NCI-H748 (cell line): Measurements from ENCODE around the gene MTNR1A.
"Not testable (repeated sequence)": the region's sequence is repeated elsewhere in the genome, so short reads cannot be mapped to it uniquely, and the experiment has no call there.

Experiments
- DNase-seq: peaks from one replicate; lab custom pipeline; 2025; ENCODE audit not compliant: unreplicated experiment; lab: John Stamatoyannopoulos, UW

The MTNR1A gene

GRCh38 chr4:186563761-186564160, 8.4 kb upstream of the MTNR1A start:
- DNase-seq, result no peak

DNA sequence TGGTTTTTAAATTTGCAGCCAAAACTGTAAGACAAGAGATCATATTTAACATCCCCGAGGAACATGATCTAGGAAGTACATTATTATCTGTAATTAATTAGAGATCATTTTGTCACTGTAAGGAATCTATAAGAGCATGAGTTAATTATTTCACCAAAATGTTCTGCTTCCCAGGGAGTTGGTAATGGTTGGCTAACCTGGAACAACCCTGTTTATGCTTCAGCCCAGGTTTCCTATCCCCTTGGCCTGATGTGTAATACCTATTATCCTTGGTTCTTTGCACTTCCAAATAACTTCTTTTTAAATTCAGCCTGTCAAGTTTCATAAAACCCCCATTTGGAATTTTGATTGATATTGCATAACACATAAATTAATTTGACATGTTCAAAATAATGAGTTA, 6.4 kb upstream of the MTNR1A start:
- DNase-seq, result no peak

DNA sequence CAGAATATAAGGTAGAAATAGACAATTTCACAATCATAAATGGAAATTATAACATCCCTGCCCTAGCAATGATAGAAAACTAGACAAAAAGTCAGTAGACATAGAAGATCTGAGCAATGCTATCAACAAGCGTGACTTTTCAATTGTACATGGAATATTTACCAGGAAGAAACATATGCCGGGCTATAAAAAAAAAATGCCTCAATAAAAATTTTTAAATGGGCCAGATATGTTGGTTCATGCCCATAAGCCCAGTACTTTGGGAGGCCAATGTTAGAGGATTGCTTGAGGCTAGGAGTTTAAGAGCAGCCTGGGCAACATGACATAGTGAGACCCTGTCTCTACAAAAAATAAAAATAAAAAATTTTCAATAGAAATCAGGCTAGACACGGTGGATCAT, 5.3 kb upstream of the MTNR1A start:
- DNase-seq, result no peak

DNA sequence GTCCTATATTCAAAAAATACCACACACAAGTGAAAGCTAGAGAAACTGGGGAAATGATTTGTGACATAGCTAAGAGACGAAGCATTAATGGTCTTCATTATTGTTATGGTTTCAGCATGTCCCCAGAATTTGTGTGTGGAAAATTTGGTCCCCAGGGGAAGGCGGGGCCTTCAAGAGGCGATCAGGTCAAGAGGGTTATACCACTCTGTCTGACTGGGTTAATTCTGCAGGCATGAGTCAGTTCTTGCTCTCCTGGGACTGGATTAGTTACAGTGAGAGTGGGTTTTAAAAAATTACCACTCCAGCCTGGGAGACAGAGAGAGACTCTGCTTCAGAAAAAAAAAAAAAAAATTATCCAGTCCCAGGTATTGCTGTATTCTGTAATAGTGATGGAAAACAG, 2.1 kb upstream of the MTNR1A start:
- no peak for DNase-seq

DNA sequence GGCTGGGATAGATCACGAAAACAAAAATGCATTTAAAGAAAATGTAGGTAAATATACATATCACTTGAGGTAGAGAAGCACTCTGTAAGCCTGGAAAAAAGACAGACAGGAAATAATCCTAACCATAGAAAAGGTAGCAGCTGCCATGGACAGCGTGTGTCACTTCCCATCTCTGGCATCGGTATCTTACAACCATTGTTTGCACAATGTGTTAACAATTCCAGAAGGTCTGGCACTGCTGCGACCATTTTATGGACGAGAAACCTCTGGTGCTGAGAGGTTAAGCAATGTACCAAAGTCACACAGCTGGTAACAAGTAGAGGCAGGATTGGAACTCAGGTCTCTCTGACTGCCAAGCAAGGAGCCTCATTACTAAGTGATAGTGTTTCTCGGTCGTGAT, 1.7 kb upstream of the MTNR1A start:
- DNase-seq, result peak; percentile 4

DNA sequence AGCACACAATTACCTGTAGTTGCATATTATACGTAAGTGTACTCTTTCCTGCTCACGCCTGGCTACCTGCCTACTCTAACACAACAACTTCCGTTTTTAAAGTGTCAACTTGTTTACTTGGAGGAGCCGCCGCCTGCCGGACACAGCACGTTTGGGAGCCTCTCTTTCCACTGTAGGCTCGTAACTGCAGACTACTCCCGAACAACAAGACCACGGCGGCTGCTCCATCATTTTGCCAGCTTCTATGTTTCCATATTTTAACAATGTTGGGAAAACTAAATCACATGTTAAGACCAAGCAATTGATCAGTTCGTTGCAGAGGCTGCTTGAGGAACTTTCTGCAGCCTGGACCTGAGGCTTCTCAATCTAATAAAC, 841 bp downstream of the MTNR1A start:
- peak; percentile 55 for DNase-seq

DNA sequence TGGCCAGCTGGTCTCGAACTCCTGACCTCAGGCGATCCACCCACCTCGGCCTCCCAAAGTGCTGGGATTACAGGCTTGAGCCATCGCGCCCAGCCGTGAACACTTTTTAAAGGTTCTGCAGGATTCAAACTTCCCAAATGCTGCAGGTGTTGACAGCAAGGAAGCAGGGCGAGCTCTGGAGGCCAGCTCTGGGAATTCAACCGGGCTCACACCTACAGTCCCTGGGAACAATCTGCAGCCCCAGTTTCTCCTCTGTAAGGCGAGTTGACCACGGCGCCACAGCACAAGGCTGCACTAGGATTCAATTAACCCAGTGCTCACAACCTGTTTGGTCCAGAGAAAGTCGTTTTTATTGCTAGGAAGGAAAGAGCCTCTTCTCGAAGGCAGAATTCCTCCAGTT, 1.6 kb downstream of the MTNR1A start:
- DNase-seq, result no peak

DNA sequence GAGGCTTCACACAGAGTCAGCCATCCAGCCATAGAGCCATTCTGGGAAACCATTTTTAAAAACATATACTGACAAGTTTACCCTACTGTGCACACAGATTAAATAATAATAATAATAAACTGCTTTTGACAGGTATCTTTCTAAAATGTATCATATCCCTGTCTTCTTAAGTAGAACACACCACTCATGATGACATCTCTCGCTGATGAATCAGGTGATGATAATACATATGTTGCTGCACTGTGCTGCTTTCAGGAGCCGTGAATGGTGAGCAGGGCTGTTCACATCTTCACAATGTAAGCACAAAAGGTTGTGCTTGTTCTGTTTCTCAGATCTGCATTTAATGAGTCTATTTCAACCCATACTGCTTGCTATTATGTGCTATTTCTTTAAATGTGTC, 3.5 kb downstream of the MTNR1A start:
- DNase-seq, result no peak

DNA sequence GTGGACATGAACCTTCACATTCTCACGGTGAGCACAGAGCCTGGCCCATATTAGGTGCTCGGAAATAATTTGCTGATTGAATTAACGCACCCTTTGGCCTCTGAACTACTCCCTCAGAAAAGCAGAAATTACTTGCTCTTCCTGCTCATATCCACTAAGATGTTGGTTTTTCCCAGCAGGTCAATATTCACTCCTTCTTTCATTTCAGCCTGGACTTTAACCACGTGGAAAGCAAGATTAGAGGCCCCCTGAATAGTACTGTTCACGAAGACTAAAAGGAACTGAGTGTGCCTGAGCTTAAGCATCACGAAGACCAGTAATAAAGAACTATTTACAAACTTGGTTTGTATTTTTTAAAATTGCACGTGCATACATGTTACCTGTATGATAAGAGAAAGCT, 9.9 kb downstream of the MTNR1A start:
- DNase-seq, result no peak

DNA sequence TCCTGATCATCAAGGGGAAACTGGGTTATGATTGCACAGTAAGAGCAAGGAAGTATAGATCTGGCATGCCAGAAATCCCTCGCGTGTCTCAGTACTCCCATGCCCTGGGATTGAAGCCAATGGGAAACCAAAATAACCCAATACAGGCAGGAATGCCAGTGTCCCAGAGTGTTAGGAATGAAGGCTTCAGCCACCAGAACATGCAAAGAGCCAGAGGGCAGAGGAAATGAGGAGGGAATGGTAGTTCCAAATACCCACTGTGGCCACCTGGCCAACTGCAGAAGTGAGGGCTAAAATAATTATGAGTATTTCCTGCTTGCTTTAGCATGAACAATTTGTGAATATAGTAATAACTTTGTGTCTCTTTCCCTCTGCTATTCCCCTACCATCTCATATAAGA, 12.2 kb downstream of the MTNR1A start:
- DNase-seq, result no peak

GRCh38 chr4:186541801-186542200, 13.6 kb downstream of the MTNR1A start:
- DNase-seq, result no peak

DNA sequence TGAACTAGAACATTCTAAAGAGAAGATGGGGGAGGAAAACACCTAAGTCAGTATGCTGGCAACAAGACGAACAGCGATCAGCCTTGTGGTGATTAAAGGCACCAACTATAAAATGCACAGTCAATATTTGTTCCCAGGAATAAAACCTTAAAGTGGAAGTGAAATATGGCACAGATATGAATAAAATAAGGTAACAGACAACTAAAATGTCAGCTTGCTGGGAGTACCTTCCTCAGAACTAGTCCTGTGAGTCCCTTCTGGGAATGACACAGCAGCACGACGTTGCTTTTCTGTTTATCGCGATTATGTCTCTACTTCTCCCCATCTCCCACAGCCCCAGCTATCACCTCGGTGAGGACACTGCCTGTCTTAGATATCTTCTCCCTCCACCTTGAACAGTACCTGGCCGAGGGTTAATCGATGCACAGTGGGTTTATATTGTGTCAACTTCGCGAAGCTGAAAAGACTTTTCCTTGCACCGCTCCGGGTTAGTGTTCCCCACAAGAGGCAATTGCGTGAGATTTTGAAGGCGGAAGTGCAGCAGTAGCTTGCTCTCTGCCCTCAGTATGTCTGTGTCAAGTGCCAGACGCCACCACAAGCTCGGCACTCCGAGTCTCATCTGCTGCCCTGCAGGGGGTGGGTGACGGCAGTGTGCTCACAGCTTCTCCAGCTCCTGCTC, 17.4 kb downstream of the MTNR1A start:
- DNase-seq, result no peak

- DNase-seq, result no peak
Observed at GRCh38 chr4:186536285-186536684, 19.1 kb downstream of the MTNR1A start.

GRCh38 chr4:186534056-186534455, 21.3 kb downstream of the MTNR1A start:
- DNase-seq, result no peak

DNA sequence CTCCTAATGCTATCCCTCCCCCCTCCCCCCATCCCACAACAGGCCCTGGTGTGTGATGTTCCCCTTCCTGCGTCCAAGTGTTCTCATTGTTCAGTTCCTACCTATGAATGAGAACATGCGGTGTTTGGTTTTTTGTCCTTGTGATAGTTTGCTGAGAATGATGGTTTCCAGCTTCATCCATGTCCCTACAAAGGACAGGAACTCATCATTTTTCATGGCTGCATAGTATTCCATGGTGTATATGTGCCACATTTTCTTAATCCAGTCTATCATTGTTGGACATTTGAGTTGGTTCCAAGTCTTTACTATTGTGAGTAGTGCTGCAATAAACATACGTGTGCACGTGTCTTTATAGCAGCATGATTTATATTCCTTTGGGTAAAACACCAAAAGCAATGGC, 31.4 kb downstream of the MTNR1A start:
- DNase-seq, result not testable (repeated sequence)

DNA sequence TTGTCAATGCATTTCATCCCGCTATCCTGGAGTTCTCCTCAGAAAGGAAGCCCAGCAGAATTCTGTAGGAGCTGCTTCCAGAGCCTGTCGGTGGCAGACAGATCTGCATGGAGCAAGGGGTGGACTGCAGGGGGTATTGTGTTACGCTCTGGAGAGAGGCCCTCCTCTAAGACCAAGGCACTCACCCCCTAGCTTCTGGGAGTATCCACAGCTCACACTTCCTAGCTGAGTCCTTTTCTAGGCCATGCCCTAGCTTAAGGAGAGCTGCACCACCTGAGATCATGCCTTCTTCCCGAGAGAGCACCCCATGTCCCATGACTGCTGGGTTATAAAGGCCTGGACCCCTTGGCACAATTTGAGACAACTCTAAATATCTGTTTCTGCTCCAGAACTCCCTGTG, 39.1 kb downstream of the MTNR1A start:
- DNase-seq, result no peak

- DNase-seq, result no peak
Observed at GRCh38 chr4:186514271-186514950, 41.0 kb downstream of the MTNR1A start.

- DNase-seq, result not testable (repeated sequence)
Observed at GRCh38 chr4:186504771-186505170, 50.6 kb downstream of the MTNR1A start.

GRCh38 chr4:186502231-186502630, 53.1 kb downstream of the MTNR1A start:
- no peak for DNase-seq

DNA sequence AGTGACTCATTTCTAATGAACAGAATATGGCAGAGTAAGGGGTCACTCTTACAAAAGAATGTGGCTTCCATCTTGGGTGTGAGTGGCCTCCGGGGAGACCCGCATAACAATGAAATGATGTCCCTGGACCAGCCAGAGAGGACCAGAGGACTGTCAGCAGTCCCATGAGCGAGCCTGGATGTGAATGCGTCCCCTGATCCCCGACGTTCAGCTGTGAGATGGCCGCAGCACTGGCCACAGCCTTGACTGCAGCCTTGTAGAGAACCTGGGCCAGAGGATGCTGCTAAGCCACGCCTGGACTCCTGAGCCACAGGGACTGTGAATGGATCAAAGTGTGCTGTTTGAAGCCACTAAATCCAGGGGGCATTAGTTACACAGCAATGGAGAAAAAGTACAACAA, 53.8 kb downstream of the MTNR1A start:
- DNase-seq, result no peak

DNA sequence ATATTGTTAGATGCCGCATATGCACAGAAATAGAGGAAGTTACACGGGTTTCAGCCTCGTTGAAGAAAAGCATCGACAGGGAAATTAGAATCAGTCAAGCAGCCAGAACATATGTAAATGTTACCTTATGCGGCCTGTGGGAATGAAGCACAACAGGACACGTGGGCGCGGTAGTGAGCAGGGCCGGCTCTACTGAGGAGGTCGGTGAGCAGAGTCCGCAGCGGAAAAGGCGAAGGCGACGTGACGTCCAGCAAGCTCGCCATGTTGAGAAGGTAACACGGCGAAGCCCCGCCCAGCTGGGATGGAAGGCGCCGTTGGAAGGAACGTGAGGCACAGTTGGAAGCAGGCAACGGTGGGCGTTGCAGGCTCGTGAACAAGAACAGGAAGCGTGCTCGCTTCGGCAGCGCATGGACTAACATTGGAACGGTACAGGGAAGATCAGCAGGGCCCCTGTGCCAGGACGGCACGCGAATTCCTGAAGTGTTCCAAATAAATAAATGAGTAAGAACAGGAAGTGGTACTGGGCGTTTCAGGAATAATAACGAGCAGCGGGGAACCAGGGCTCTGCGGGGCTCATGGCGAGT, 54.6 kb downstream of the MTNR1A start:
- no peak for DNase-seq

DNA sequence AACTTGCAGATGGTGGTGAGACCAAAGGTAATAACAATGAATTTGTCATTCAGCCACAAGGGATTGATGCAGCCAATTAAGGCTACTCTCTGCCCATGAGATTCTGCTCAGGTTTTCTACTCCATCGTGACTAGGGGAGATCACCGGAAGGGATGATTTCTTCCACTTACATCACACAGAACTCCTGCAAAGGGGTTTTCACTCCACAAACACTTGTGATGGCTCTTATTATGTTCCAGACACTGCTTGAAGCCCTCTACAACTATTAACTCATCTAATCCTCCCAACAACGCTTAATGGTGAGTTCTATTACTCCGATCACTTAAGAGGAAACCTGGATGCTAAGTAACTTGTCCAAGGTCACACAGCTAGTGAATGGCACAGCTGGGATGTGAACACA, 55.9 kb downstream of the MTNR1A start:
- no peak for DNase-seq

DNA sequence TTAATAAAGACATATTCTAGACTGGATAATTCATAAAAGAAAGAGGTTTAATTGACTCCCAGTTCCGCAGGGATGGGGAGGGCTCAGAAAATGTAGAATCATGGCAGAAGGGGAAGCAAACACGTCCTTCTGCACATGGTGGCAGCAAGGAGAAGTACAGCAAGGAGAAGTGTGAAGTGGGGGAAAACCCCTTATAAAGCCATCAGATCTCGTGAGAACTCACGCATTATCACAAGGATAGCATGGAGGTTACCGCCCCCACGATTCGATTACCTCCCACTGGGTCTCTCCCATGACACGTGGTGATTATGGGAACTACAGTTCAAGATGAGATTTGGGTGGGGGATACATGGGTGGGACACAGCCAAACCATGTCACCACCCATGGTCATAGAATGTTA, 58.3 kb downstream of the MTNR1A start:
- no peak for DNase-seq
